SU-DHL-6 (cell line): ENCODE measurements around the gene PTPRS.

Experiments
- CTCF ChIP-seq: fragments of 200-600 bp; sonication (generic); IDR thresholded peaks from one replicate; pipeline ENCODE4 v1.5.1; 2017; ENCODE audit warnings: antibody characterized with exemption, mild to moderate bottlenecking, low read length, moderate library complexity; ENCODE audit not compliant: insufficient read depth, poor library complexity, severe bottlenecking
- EZH2phosphoT487 ChIP-seq: fragments of 200-600 bp; sonication (generic), shearing (Covaris generic); conservative IDR thresholded peaks from 2 replicates; pipeline ENCODE4 v1.6.1; 2018; ENCODE audit warnings: mild to moderate bottlenecking, antibody characterized with exemption, low read length, moderate library complexity, mixed read lengths

GRCh38 chr19:5372572-5373200 lies 32.1 kb upstream of the PTPRS start:
- TF ChIP-seq CTCF (no peak), EZH2phosphoT487 (no peak)
